Right ventricle myocardium inferior (tissue), 1 donor: ENCODE data around the gene MED20. TPM values are rescaled to one million over a fixed set of nuclear protein-coding genes. Genes with fewer than 3 reads are reported as not detected.

Source experiments
- ATAC-seq: fragments of 200-7000 bp; cut with Tn5 transposase; one replicate; pipeline ENCODE4 v1.9.1; 2020; ENCODE audit warnings: mild to moderate bottlenecking, moderate library complexity
- DNase-seq: peaks from one replicate; pipeline ENCODE4 v3.0.0; 2021; ENCODE audit errors: missing footprints
- intact Hi-C: fragments of 100-400 bp; cut with DNase I; formaldehyde crosslinking; loops from one replicate; pipeline ENCODE4 v1.11.0; 2022
- total RNA-seq: library from RNA; stranded (reverse); fragmentation: NEBNext Ultra II Directional; extraction: Animal tissue kit (Norgen Biotek cat#: 25700); gene quantifications from one replicate; pipeline ENCODE4 v1.2.1, GENCODE V29; 2021
- donor health status: DM: no; HTN: yes; CAD: no; lungs with severe emphysema.

MED20 gene
- total RNA-seq, 1 donor from 2014 or later = 22.9 TPM

- no peak for ATAC-seq
- no peak for DNase-seq
- intact Hi-C loops = no loop called here
Observed at GRCh38 chr6:41927253-41927652, 6.3 kb upstream of the MED20 start.

DNA sequence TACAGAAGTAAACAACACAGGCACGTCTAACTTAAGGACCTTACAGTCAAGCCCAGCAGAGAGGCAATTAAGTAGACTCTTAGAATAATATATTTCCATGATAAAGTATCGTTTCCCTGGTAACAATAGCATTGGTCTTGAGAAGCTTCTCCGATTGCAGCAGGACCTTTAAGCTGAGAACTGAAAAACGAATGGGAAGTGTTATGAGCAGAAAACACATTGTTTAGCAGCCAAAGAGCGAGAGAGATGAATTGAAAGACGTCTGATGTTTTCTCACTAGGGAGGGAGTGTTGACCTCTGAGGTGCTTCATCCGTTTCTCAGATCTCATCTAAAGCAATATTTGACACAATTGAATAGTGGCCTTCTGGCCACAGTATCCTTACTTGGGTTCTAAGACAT, 1.2 kb upstream of the MED20 start:
- no peak for ATAC-seq
- intact Hi-C loops = no loop called here
- DNase-seq = no peak

DNA sequence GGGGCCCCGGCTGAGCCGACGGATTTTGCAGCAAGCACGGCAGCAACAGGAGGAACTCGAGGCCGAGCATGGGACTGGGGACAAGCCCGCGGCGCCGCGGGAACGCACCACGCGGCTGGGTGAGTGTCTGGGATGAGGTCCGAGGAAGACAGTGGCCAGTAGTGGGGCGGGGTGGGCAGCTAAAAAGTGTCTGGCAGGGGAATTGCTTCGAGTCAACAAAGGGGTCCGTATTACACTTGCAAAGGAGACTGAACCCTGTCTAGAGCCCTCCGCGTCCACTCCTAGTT, 716 bp upstream of the MED20 start:
- intact Hi-C loops = loop anchor here (1.0 to 2.0 kb wide), 4 partner anchors 19 to 134 kb away; partner anchors contain the start of genes CCND3 and TOMM6
- ATAC-seq = no peak
- DNase-seq = no peak

DNA sequence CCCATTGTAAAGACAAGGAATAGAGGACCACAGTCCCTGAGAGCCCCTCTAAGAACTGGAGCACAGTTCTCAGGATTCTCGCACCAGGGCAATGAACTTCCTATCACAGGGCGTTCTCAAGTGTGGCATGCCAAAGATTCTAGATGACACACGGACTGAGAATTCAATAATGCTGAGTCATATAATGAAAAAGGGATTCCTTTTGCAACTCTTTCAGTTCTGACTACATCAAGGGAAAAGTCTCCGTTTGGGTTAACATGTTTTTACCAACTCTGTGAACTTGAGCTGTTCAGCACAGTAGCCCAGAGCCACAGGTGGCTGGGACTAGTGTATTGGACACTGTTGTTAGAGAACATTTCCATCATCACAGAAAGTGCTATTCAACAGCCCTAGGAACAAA, 3.4 kb downstream of the MED20 start:
- intact Hi-C loops = no loop called here
- no peak for DNase-seq
- ATAC-seq = no peak

- ATAC-seq (no peak), DNase-seq (no peak)
- intact Hi-C loops = no loop called here
Observed at GRCh38 chr6:41914869-41915530, 5.9 kb downstream of the MED20 start.

DNA sequence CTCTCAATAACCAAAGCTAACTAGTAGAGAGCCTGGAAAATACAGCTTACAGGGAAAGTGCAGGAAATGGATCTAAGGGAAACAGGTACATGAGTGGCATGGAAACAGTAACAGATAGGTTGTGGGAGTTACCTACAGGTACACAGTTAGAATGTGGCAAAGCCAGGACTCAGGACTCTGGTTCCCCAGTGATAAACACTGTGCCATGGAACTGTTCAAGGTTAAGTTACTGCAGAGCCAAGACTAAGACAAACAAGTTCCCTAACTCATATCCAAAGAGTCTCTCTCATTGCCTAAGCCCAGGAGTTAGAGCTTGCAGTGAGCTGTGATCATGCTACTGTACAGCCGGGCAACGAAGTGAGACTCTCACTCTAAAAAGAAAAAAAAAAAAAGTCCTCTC, 6.6 kb downstream of the MED20 start:
- no peak for DNase-seq
- intact Hi-C loops = no loop called here

DNA sequence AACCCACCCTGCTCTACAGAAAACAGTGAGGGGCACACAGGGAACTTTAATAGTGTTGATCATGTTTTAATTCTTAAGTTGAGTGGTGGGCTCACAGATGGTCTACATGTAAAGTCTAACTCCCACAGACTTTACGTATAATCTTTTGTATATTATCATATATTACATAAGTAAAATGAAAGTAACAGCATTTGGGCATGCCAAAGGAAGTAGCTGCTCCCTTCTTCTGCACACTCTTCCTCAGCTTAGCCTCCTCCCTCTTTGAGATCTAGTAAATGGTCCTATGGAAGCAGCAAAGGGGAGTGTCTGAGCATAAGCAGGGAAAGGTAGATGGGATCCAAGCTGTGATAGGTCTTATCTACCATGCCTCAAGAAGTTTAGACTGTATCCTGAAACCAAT, 11.2 kb downstream of the MED20 start:
- no peak for DNase-seq
- ATAC-seq = no peak
- intact Hi-C loops = no loop called here

More for the DNA sequence above, 6.6 kb downstream of the MED20 start:
- no peak for ATAC-seq

- intact Hi-C loops = no loop called here
- no peak for DNase-seq
- no peak for ATAC-seq
Observed at GRCh38 chr6:41901882-41902519, 18.9 kb downstream of the MED20 start.

GRCh38 chr6:41900861-41901260, 20.1 kb downstream of the MED20 start:
- DNase-seq (no peak), ATAC-seq (no peak)
- intact Hi-C loops = no loop called here

DNA sequence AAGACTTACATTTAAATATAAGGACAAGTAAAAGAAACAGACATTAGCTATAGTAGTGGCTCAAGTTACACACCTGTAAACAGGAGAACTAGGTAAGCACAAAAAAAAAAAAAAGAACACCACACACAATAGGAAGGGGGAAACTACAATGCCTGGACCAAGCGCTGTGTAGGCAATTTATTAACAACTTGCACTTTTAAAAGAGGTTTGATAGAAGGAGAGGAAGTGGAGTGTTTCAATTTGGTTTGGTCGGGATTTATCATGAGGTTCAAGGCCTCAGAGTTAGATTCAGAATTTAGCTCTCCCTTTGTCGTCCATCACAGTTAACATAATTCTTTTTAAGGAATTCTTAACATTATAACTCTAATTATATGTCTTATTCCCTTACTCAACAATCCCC, 24.7 kb downstream of the MED20 start:
- DNase-seq (no peak), ATAC-seq (no peak)
- intact Hi-C loops = loop anchor here (5.0 kb wide), 2 partner anchors 49 to 109 kb away; partner anchors contain the start of gene TOMM6

- DNase-seq (peak; percentile 96), ATAC-seq (peak; percentile 99)
- intact Hi-C loops = loop anchor here (5.0 kb wide), 2 partner anchors 48 to 108 kb away; partner anchors contain the start of gene TOMM6
Observed at GRCh38 chr6:41895300-41896233, 25.4 kb downstream of the MED20 start, which contains the start of gene USP49. USP49 (minus strand) TSS chr6:41895375; CDS start chr6:41806983, 88,392 bp downstream.

GRCh38 chr6:41894366-41895299, 26.3 kb downstream of the MED20 start:
- intact Hi-C loops = loop anchor here (5.0 kb wide), 2 partner anchors 47 to 107 kb away; partner anchors contain the start of gene TOMM6
- no peak for DNase-seq
- ATAC-seq = peak; percentile 65

DNA sequence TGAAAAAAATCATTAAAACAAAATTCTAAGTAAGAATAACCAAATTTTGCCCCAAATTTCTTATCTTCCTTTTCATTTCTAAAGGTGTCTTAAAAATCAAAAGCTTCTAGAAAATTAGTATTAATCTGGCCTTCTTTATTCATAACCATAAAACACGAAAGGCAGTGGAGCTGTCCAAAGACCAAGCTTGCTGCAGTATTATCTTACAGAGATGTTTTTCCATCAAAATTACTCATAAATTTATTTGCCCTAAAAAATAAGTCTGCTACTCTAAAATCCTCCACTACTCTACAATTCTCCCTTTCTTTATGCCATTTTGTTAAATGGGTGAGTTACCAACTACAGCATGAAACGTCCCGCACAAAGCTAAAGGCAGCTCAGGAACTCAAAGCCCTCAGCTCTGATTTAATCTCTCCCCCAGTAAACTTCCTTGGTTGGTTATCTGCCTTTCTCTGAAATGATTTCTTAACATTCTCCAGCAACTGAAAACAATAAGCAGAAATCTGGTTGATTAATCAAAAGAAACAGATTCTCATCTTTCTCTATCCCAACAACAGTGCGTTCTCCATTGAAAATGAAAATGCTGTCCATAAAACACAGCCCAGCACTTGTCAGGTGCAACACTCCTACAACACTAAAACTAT, 27.9 kb downstream of the MED20 start:
- ATAC-seq (no peak), DNase-seq (no peak)
- intact Hi-C loops = no loop called here

DNA sequence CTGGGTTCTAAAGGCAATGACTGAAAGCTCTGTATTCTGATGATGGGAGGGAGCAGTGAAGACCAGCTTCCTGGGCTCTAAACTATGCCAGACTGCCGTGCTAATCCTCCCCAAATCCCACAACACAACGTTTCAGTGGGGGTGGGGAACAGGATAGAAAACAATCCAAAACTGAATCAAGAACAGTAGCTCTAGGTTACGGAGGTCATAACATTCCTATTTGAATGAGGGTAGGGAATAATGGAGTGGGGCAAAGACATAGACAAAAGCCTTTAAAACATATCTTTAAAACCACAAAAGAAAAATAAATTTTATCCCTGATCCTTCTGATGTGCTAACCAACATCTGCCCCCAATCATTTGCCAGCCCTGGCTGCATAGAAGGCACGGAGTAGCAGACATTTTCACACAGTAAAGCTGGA, 33.6 kb downstream of the MED20 start:
- ATAC-seq (no peak), DNase-seq (no peak)
- intact Hi-C loops = no loop called here

DNA sequence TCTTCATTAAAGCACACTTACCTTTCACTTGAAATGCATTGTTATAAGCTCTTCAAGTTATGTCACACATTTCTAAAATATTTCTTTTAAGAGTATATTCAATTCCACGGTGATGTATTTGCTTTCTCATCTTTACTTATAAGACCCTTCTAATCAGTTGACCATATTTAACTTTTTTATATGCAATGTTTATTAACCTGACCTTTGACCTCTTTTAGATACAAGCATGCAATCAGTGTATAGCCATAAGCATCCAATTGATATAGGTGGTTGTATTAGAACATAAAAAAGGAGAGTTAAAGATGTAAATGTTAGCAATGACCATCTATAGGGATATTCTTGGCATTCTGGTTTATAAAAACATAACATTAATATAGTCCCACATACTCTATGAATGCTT, 35.0 kb downstream of the MED20 start:
- intact Hi-C loops = no loop called here
- no peak for ATAC-seq
- DNase-seq = no peak

GRCh38 chr6:41884957-41885356, 36.0 kb downstream of the MED20 start:
- intact Hi-C loops = no loop called here
- ATAC-seq (no peak), DNase-seq (no peak)

GRCh38 chr6:41881506-41881905, 39.4 kb downstream of the MED20 start:
- DNase-seq = no peak
- no peak for ATAC-seq
- intact Hi-C loops = no loop called here

DNA sequence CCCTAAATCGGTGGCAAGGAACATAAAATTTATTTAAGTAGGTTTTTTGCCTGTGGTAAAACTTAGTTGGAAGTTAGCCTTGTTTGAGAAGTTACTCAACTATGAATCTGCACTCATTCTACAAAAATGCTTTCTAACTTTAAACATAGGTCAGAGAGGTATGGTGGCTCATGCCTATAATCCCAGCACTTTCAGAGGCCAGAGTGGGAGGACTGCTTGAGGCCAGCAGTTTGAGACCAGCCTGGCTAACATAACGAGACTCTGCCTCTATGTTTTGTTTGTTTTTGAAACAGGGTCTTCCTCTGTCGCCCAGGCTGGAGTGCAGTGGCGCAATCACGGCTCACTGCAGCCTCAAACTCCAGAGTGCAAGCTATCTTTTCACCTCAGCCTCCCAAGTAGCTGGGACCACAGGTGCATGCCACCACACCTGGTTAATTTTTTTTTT, 42.0 kb downstream of the MED20 start:
- ATAC-seq (no peak), DNase-seq (no peak)
- intact Hi-C loops = no loop called here
